ENCODE results near the gene TSHZ3.

- TF ChIP-seq POLR2A (IDR thresholded peaks at IDR 0.05; ENCODE audit: control extremely low read depth in 1 of 2, low read depth in 2 of 2, low read length in 2 of 2) = no peak
- no peak for TF ChIP-seq JUN (IDR thresholded peaks at IDR 0.05; ENCODE audit: low read depth, low read length)
- no peak for TF ChIP-seq TAF1 (IDR thresholded peaks at IDR 0.05; ENCODE audit: low read depth, low read length)
- TF ChIP-seq CTCF (IDR thresholded peaks at IDR 0.05; ENCODE audit: control extremely low read depth in 1 of 3, insufficient read depth in 1 of 3, low read depth in 1 of 3, low read length in 3 of 3) = no peak
- TF ChIP-seq EZH2 (IDR thresholded peaks at IDR 0.05; ENCODE audit: low read depth, low read length, severe bottlenecking) = no peak
- no peak for TF ChIP-seq HDAC6 (IDR thresholded peaks at IDR 0.05; ENCODE audit: low read depth, low read length)
- TF ChIP-seq RBBP5 (IDR thresholded peaks at IDR 0.05; ENCODE audit: borderline replicate concordance, low read depth, low read length) = no peak
- no peak for TF ChIP-seq CHD1 (IDR thresholded peaks at IDR 0.05; ENCODE audit: low read depth, low read length)
- TF ChIP-seq USF2 (IDR thresholded peaks at IDR 0.05; ENCODE audit: low read length) = no peak
Observed at GRCh38 chr19:31279436-31279765, 69.8 kb downstream of the TSHZ3 start.
